ENCODE data around the gene BABAM2. TPM values are rescaled to one million over a fixed set of nuclear protein-coding genes. Genes with fewer than 3 reads are reported as not detected.

The BABAM2 gene
- total RNA-seq, 1 donor from 2014 or later: 43.5 TPM

- peak overlapping the region; percentile 69 for H3K27ac Mint-ChIP-seq
- H3K4me1 Mint-ChIP-seq: peaks cover 20% of the 10 kb centered on the region
- H3K9me3 Mint-ChIP-seq: no peaks in the 10 kb centered on the region
- TF ChIP-seq CTCF (IDR thresholded peaks at IDR 0.05; ENCODE audit: unreplicated experiment): no peak
- H3K4me3 Mint-ChIP-seq: no peak overlapping the region
- DNase-seq (ENCODE audit: low spot score in 2 of 2, unreplicated experiment in 2 of 2): no peak
- no peaks in the 10 kb centered on the region for H3K36me3 Mint-ChIP-seq
- H3K27me3 Mint-ChIP-seq (ENCODE audit: low read depth): no peaks in the 10 kb centered on the region
These were observed 465.1 kb downstream of the BABAM2 start for GRCh38 chr2:28355521-28356094.

DNA sequence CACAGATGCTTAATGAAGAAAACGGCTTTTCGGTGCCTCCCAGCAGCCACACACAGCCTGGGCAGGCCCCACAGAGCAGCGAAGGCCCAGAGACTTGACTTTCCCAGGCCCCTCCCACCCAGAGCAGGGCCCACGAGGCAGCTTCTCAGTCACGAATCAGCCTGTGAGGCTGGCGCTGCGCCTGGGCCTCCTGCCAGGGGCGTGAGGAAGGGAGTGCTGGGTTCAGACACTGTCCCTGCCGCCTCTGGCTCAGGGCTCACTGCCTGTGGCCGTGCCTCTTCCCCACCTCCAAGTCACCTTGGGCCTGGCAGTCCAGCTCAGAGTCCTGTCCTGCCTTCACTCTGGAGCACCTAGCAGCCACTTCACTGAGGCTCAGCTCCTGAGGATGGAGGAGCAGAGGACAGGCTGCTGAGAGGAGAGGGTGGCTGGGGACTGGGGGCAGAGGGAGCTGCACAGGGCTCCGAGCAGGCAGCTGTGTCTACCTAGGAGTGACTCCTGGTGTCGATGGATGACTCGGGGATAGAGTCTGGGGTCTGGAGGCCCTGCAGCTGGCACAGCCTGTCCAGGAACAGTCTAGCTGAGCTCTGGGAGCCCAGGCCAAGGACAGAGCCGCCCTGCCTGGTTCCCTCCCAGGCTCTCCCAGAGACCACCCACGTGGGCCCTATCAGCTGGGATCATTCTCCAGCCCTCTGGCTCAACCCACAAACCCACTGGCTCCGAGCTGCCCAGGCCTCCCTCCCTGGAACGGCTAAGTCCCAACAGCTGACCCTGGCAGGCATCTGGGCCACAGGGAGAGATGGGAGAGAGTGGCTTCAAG, 465.8 kb downstream of the BABAM2 start:
- Mint-ChIP-seq H3K36me3 (no peaks in the 10 kb centered on the region), H3K9me3 (no peaks in the 10 kb centered on the region), H3K27ac (peak overlapping the region; percentile 69), H3K4me3 (no peak overlapping the region), H3K4me1 (peaks cover 20% of the 10 kb centered on the region), H3K27me3 (ENCODE audit: low read depth) (no peaks in the 10 kb centered on the region)
- peak in 1 of 2 experiments; percentile 67 for DNase-seq (ENCODE audit: low spot score in 2 of 2, unreplicated experiment in 2 of 2)
- TF ChIP-seq CTCF (IDR thresholded peaks at IDR 0.05; ENCODE audit: unreplicated experiment): no peak

GRCh38 chr2:28357055-28357454, 466.5 kb downstream of the BABAM2 start:
- no peaks in the 10 kb centered on the region for H3K9me3 Mint-ChIP-seq

DNA sequence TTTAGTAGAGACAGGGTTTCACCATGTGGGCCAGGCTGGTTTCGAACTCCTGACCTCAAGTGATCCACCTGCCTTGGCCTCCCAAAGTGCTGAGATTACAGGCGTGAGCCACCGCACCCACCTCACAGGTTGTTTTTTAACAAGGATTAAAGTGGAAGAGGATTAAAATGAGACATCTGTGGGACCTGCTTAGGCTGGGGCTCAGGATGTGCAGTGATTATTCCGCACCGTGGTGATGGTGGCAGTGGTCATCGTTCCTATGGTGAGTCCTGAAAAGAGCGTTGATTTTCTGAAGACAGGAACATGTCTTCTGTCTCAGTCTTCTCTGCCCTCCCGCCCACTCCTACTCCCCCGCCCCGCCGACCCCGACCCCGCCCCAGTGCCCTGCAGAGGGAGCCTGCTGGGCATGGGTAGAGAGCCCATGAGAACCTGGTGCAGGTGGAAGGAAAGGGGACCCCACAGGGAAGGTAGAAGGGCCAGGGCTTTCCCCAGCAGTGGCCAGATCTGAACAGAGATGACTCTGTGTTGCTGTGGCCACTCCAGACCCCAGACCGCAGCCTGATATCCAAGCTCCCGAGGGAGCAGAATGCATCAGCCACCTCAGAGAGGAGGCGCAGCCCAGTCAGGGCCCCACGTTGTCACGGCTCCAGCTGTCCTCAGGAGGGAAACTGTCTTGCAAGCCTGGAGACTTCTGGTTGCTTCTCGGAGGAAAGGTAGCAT, 467.6 kb downstream of the BABAM2 start:
- Mint-ChIP-seq H3K36me3 (no peaks in the 10 kb centered on the region), H3K27ac (no peak overlapping the region), H3K27me3 (ENCODE audit: low read depth) (no peaks in the 10 kb centered on the region), H3K4me3 (no peak overlapping the region), H3K4me1 (peaks cover 23% of the 10 kb centered on the region), H3K9me3 (no peaks in the 10 kb centered on the region)
- TF ChIP-seq CTCF (IDR thresholded peaks at IDR 0.05; ENCODE audit: unreplicated experiment): no peak
- no peak for DNase-seq (ENCODE audit: low spot score in 2 of 2, unreplicated experiment in 2 of 2)

More at GRCh38 chr2:28357055-28357454, 466.5 kb downstream of the BABAM2 start:
- H3K4me1 Mint-ChIP-seq: peaks cover 19% of the 10 kb centered on the region
- TF ChIP-seq CTCF (IDR thresholded peaks at IDR 0.05; ENCODE audit: unreplicated experiment): no peak
- no peak overlapping the region for H3K27ac Mint-ChIP-seq
- no peaks in the 10 kb centered on the region for H3K36me3 Mint-ChIP-seq
- DNase-seq (ENCODE audit: low spot score in 2 of 2, unreplicated experiment in 2 of 2): no peak
- H3K27me3 Mint-ChIP-seq (ENCODE audit: low read depth): no peaks in the 10 kb centered on the region
- H3K4me3 Mint-ChIP-seq: no peak overlapping the region

GRCh38 chr2:28358668-28359201, 468.2 kb downstream of the BABAM2 start:
- Mint-ChIP-seq H3K9me3 (no peaks in the 10 kb centered on the region), H3K27ac (no peak overlapping the region), H3K4me3 (no peak overlapping the region)

More at GRCh38 chr2:28358668-28359201, 468.2 kb downstream of the BABAM2 start:
- Mint-ChIP-seq H3K36me3 (no peaks in the 10 kb centered on the region), H3K27me3 (ENCODE audit: low read depth) (no peaks in the 10 kb centered on the region), H3K4me1 (peaks cover 28% of the 10 kb centered on the region)
- no peak for DNase-seq (ENCODE audit: low spot score in 2 of 2, unreplicated experiment in 2 of 2)
- TF ChIP-seq CTCF (IDR thresholded peaks at IDR 0.05; ENCODE audit: unreplicated experiment): no peak

Measured in mesothelial cell of epicardium (in vitro differentiated cells).